ENCODE results near the gene SEMA3E.

GRCh38 chr7:83547526-83547925 lies 101.4 kb downstream of the SEMA3E start:
- no peak for TF ChIP-seq CTCF (IDR thresholded peaks at IDR 0.05; ENCODE audit: low read depth, low read length)
- TF ChIP-seq EZH2phosphoT487 (IDR thresholded peaks at IDR 0.05; ENCODE audit: low read depth), result no peak
